HepG2 (cell line): ENCODE results near the gene AFDN. TPM values are rescaled to one million over a fixed set of nuclear protein-coding genes. Genes with fewer than 3 reads are reported as not detected.

Experiments used
- ATAC-seq: fragments of 200-7000 bp; cut with Tn5 transposase; 3 replicates; pipeline ENCODE4 v1.9.1; 2020; ENCODE audit warnings: mild to moderate bottlenecking, moderate library complexity
- BruUV-seq: library from RNA; stranded (reverse); fragments of 400-500 nt; replicated peaks from 2 replicates; lab custom pipeline; 2021; lab: Mats Ljungman, UMichigan
- CTCF ChIA-PET: fragments of 300-600 bp; formaldehyde crosslinking; extraction: SDS; loops from one replicate; lab custom pipeline; 2021; ENCODE audit warnings: low total read pairs, inconsistent platforms, low intra/inter-chr PET ratio; lab: Yijun Ruan, JAX
- POLR2A ChIA-PET: fragments of 350-600 bp; sonication (Branson Sonifier 250); formaldehyde crosslinking; loops from one replicate; lab custom pipeline; 2020; ENCODE audit warnings: antibody characterized with exemption, inconsistent platforms; lab: Yijun Ruan, JAX
- DNase-seq: peaks from one replicate; pipeline ENCODE4 v3.0.0-alpha.2; 2015; ENCODE audit warnings: low spot score
- FAIRE-seq: peaks from 3 replicates; lab custom pipeline; 2011; peaks lifted over from hg19 to GRCh38; lab: Jason Lieb, UNC
- H2AFZ ChIP-seq: one replicate; pipeline ENCODE4 v1.6.1; 2011; ENCODE audit warnings: low read length, inconsistent platforms
- H3K27ac ChIP-seq: fragments of 300-600 bp; 3 replicates; pipeline ENCODE4 v1.8.0; 2011; ENCODE audit warnings: mixed run types, mild to moderate bottlenecking, mixed read lengths, low read length, inconsistent platforms; ENCODE audit not compliant: insufficient read depth; ENCODE audit errors: extremely low read length
- H3K27me3 ChIP-seq, 2 experiments: fragments of 200-600 bp in 1 of 2; 2 replicates in 1 of 2; 3 replicates in 1 of 2; pipeline versions ENCODE4 v1.6.0 to v1.8.0; 2011; ENCODE audit warnings: low read length in 2 of 2, mild to moderate bottlenecking in 2 of 2, moderate library complexity in 2 of 2, inconsistent platforms in 1 of 2; ENCODE audit not compliant: insufficient read depth in 2 of 2, control insufficient read depth in 1 of 2
- H3K36me3 ChIP-seq, 2 experiments: fragments of 200-600 bp in 1 of 2; replicated peaks in 1 of 2; 2 replicates in 1 of 2; 3 replicates in 1 of 2; pipeline versions ENCODE4 v1.5.1 to v1.8.0; 2011; ENCODE audit warnings: low read length in 2 of 2, inconsistent platforms in 1 of 2; ENCODE audit not compliant: insufficient read depth in 2 of 2, control insufficient read depth in 1 of 2
- H3K4me1 ChIP-seq: 2 replicates; pipeline ENCODE4 v1.5.1; 2012; ENCODE audit warnings: low read length, inconsistent platforms; ENCODE audit not compliant: insufficient read depth
- H3K4me2 ChIP-seq: 2 replicates; pipeline ENCODE4 v1.6.0; 2011; ENCODE audit warnings: low read depth, low read length, inconsistent platforms
- H3K4me3 ChIP-seq, 3 experiments: fragments of 200-600 bp in 1 of 3; sonication (generic), shearing (Covaris generic) in 1 of 3; replicated peaks in 1 of 3; 2 replicates each; pipeline ENCODE4 v1.5.1; 2011 to 2016; ENCODE audit warnings: low read length in 3 of 3, inconsistent platforms in 2 of 3, low read depth in 2 of 3, mild to moderate bottlenecking in 2 of 3, control low read depth in 1 of 3, mixed read lengths in 1 of 3; ENCODE audit not compliant: insufficient read depth in 1 of 3
- H3K79me2 ChIP-seq: one replicate; pipeline ENCODE4 v1.6.1; 2011; ENCODE audit warnings: low read length, inconsistent platforms; ENCODE audit not compliant: insufficient read depth
- H3K9ac ChIP-seq: 2 replicates; pipeline ENCODE4 v1.6.0; 2011; ENCODE audit warnings: mild to moderate bottlenecking, low read depth, low read length, inconsistent platforms; ENCODE audit not compliant: insufficient read depth
- H3K9me3 ChIP-seq: 2 replicates; pipeline ENCODE4 v1.5.1; 2012; ENCODE audit warnings: mild to moderate bottlenecking, low read length
- H4K20me1 ChIP-seq: 2 replicates; pipeline ENCODE4 v1.6.0; 2011; ENCODE audit warnings: inconsistent platforms, mild to moderate bottlenecking, low read length, moderate library complexity; ENCODE audit not compliant: insufficient read depth
- ADNP ChIP-seq: sonication (generic); formaldehyde crosslinking; IDR thresholded peaks from 2 replicates; pipeline ENCODE4 v1.4.0; 2020; ENCODE audit warnings: missing genetic modification reagents
- CHD4 ChIP-seq: fragments of 200-600 bp; sonication (generic); IDR thresholded peaks from 2 replicates; pipeline ENCODE4 v1.7.0; 2017; ENCODE audit warnings: mild to moderate bottlenecking, low read length, borderline replicate concordance
- CREB1 ChIP-seq, 2 experiments: fragments of 450-650 bp in 1 of 2; IDR thresholded peaks; 2 replicates each; pipeline ENCODE4 v1.6.1; 2016 to 2017; ENCODE audit warnings: control low read depth in 1 of 2, mild to moderate bottlenecking in 1 of 2, missing compliant biosample characterization in 1 of 2, missing genetic modification characterization in 1 of 2
- ERF ChIP-seq: IDR thresholded peaks from 2 replicates; pipeline ENCODE4 v1.6.1; 2018; ENCODE audit warnings: missing biosample characterization, missing genetic modification reagents
- FOXO1 ChIP-seq: sonication (generic); formaldehyde crosslinking; IDR thresholded peaks from 2 replicates; pipeline ENCODE4 v1.4.0; 2020; ENCODE audit warnings: missing genetic modification reagents
- MAZ ChIP-seq, 2 experiments: sonication (generic) in 1 of 2; formaldehyde crosslinking in 1 of 2; IDR thresholded peaks; 2 replicates each; pipeline versions ENCODE4 v1.5.0 to v1.6.1; 2012 to 2020; ENCODE audit warnings: low read depth in 2 of 2, mild to moderate bottlenecking in 2 of 2, borderline replicate concordance in 1 of 2, improper control_type of control experiment in 1 of 2, low read length in 1 of 2, missing genetic modification reagents in 1 of 2, moderate library complexity in 1 of 2
- SNAI1 ChIP-seq: sonication (generic); formaldehyde crosslinking; IDR thresholded peaks from 2 replicates; pipeline ENCODE4 v1.5.0; 2020; ENCODE audit warnings: mild to moderate bottlenecking, missing genetic modification reagents, borderline replicate concordance
- ZNF644 ChIP-seq: IDR thresholded peaks from 2 replicates; pipeline ENCODE4 v1.6.1; 2016; ENCODE audit warnings: low read depth
- ZNF883 ChIP-seq: sonication (generic); formaldehyde crosslinking; IDR thresholded peaks from 2 replicates; pipeline ENCODE4 v1.5.1; 2020; ENCODE audit warnings: mild to moderate bottlenecking, missing genetic modification reagents; ENCODE audit errors: not compliant biosample characterization
- WGBS: methylation state at CpG from one replicate; pipeline ENCODE4 v1.1.6; 2017; ENCODE audit warnings: low lambda C conversion rate; 5-methylcytosine and 5-hydroxymethylcytosine counted together
- in situ Hi-C: cut with HindIII; loops from 2 replicates; pipeline ENCODE4 v1.10.0; 2017; ENCODE audit warnings: low pct_unique_long_range_greater_than_20kb; ENCODE audit not compliant: extremely low pct_ligation_motif_present
- intact Hi-C: fragments of 100-400 bp; cut with micrococcal nuclease; formaldehyde crosslinking; loops from one replicate; pipeline ENCODE4 v1.10.0; 2022; ENCODE audit not compliant: unreplicated experiment
- polyA plus RNA-seq, 8 experiments: library from polyadenylated mRNA; depleted of rRNA in 3 of 8; stranded (reverse) in 7 of 8; unstranded in 1 of 8; fragments of >200 nt; fragmentation: Illumina TruSeq in 4 of 8; extraction: Trizol in 4 of 8; gene quantifications; 2 replicates each; pipeline versions ENCODE4 v1.2.1 to v1.2.3, GENCODE V29; 2011 to 2016; ENCODE audit warnings: low read depth in 4 of 8, missing spikeins in 1 of 8, mixed read lengths in 1 of 8; ENCODE audit not compliant: insufficient read depth in 1 of 8
- total RNA-seq, 5 experiments: library from RNA; depleted of rRNA; stranded (reverse); fragments of >200 nt; fragmentation: Illumina TruSeq; extraction: Trizol; gene quantifications; 2 replicates each; pipeline ENCODE4 v1.2.3, GENCODE V29; 2016; ENCODE audit warnings: low read depth in 1 of 5
- TF ChIP-seq, protein P1 (sequence below): sonication (generic); formaldehyde crosslinking; IDR thresholded peaks from 2 replicates; pipeline ENCODE4 v1.4.0; 2020; ENCODE audit warnings: low read depth, missing genetic modification reagents
- TF ChIP-seq, protein P2 (sequence below): sonication (generic); formaldehyde crosslinking; IDR thresholded peaks from 2 replicates; pipeline ENCODE4 v1.4.0; 2020; ENCODE audit warnings: missing genetic modification reagents
- TF ChIP-seq, protein P3 (sequence below): sonication (generic); formaldehyde crosslinking; IDR thresholded peaks from 2 replicates; pipeline ENCODE4 v1.4.0; 2020; ENCODE audit warnings: missing genetic modification reagents, borderline replicate concordance

Gene AFDN
- total and polyA plus RNA-seq, 2 of the 13 experiments (the other 11 are each of a cell fraction or from before 2014, with no cell fraction given), result 136 to 151 TPM

DNA sequence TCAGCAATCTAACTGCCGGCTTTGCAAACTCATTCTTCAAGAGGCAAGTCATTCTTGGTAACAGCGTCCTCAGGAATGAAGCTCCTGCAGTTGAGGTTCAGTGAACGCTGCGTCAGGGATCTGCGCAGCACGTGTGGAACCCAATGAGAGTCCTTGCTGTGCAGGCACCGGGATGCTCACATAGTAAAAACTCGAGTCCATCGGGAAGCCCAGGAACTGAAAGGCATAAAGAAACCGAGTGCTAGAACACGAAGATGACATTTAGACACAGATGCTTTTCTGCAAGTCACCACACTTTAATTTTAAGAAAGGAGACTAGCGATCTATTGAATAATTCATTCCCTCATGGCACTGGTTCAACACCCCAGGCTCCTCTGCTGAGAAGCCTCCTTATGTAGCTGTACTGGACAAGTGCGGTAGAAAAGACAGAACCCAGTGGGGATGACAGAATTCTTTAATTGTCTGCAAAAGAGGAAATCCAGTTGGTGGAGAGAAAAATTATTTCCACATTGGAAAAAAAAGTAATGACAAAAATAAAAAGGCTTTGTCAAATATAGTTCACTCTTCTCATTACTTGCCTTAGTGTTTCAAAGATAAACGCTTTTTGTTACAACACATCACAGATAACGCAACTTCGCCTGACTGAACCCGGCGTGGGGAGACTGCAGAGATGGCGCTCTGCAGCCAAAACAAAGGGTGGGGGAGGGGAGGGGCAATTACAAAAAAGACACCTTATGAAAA, 1.9 kb upstream of the AFDN start:
- H2AFZ ChIP-seq, result no peak overlapping the region
- H3K4me3 ChIP-seq, result peak overlapping the region in 1 of 3 experiments; percentile 100; a peak in 2 of 6 replicates
- no peak overlapping the region for H3K27ac ChIP-seq
- H3K27me3 ChIP-seq, result no peaks in the 10 kb centered on the region; a peak in 1 of 5 replicates
- peaks cover 20% of the 10 kb centered on the region for H4K20me1 ChIP-seq
- in situ Hi-C loops, result no loop called here
- no peak for ATAC-seq
- peaks cover 26% of the 10 kb centered on the region for H3K4me1 ChIP-seq
- 88% methylated on average over 19 of the region's 19 CpGs for WGBS
- H3K9ac ChIP-seq, result no peak overlapping the region
- intact Hi-C loops, result loop anchor here (5.0 kb wide), 4 partner anchors 62 to 322 kb away; no protein-coding TSS in a partner anchor
- H3K79me2 ChIP-seq, result peaks cover 27% of the 10 kb centered on the region
- ChIA-PET POLR2A (interaction anchor here (0.9 to 1.0 kb wide), 2 partner anchors 63 to 141 kb away, joined by 3 read pairs; no protein-coding TSS in a partner anchor), CTCF (no interaction called here)
- no peak for DNase-seq
- peak overlapping the region; percentile 84; the same call in 1 of the 2 replicates for H3K4me2 ChIP-seq
- FAIRE-seq, result no peak
- peaks cover 0 to 10% of the 10 kb centered on the region in 2 experiments; a peak in 2 of 5 replicates for H3K36me3 ChIP-seq
- no peaks in the 10 kb centered on the region for H3K9me3 ChIP-seq
- BruUV-seq, result no TSS peak
- TF ChIP-seq ZNF883 (no peak), ERF (CRISPR knock-in tag) (no peak), SNAI1 (CRISPR knock-in tag) (no peak), CHD4 (no peak), CREB1 (IDR thresholded peaks at IDR 0.05) (no peak), CREB1 (CRISPR knock-in tag; IDR thresholded peaks at IDR 0.05) (peak; percentile 18; the same call in 1 of the 2 replicates), MAZ (IDR thresholded peaks at IDR 0.05; ENCODE audit: borderline replicate concordance, low read depth, low read length) (no peak), MAZ (CRISPR knock-in tag; IDR thresholded peaks at IDR 0.05; ENCODE audit: low read depth) (no peak), FOXO1 (CRISPR knock-in tag) (no peak), ADNP (CRISPR knock-in tag) (no peak), ZNF644 (no peak)
- TF ChIP-seq, protein P1, sequence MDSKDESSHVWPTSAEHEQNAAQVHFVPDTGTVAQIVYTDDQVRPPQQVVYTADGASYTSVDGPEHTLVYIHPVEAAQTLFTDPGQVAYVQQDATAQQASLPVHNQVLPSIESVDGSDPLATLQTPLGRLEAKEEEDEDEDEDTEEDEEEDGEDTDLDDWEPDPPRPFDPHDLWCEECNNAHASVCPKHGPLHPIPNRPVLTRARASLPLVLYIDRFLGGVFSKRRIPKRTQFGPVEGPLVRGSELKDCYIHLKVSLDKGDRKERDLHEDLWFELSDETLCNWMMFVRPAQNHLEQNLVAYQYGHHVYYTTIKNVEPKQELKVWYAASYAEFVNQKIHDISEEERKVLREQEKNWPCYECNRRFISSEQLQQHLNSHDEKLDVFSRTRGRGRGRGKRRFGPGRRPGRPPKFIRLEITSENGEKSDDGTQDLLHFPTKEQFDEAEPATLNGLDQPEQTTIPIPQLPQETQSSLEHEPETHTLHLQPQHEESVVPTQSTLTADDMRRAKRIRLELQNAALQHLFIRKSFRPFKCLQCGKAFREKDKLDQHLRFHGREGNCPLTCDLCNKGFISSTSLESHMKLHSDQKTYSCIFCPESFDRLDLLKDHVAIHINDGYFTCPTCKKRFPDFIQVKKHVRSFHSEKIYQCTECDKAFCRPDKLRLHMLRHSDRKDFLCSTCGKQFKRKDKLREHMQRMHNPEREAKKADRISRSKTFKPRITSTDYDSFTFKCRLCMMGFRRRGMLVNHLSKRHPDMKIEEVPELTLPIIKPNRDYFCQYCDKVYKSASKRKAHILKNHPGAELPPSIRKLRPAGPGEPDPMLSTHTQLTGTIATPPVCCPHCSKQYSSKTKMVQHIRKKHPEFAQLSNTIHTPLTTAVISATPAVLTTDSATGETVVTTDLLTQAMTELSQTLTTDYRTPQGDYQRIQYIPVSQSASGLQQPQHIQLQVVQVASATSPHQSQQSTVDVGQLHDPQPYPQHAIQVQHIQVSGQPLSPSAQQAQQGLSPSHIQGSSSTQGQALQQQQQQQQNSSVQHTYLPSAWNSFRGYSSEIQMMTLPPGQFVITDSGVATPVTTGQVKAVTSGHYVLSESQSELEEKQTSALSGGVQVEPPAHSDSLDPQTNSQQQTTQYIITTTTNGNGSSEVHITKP (CRISPR knock-in tag), result no peak
- TF ChIP-seq, protein P2, sequence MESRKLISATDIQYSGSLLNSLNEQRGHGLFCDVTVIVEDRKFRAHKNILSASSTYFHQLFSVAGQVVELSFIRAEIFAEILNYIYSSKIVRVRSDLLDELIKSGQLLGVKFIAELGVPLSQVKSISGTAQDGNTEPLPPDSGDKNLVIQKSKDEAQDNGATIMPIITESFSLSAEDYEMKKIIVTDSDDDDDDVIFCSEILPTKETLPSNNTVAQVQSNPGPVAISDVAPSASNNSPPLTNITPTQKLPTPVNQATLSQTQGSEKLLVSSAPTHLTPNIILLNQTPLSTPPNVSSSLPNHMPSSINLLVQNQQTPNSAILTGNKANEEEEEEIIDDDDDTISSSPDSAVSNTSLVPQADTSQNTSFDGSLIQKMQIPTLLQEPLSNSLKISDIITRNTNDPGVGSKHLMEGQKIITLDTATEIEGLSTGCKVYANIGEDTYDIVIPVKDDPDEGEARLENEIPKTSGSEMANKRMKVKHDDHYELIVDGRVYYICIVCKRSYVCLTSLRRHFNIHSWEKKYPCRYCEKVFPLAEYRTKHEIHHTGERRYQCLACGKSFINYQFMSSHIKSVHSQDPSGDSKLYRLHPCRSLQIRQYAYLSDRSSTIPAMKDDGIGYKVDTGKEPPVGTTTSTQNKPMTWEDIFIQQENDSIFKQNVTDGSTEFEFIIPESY (CRISPR knock-in tag), result peak; percentile 94
- TF ChIP-seq, protein P3, sequence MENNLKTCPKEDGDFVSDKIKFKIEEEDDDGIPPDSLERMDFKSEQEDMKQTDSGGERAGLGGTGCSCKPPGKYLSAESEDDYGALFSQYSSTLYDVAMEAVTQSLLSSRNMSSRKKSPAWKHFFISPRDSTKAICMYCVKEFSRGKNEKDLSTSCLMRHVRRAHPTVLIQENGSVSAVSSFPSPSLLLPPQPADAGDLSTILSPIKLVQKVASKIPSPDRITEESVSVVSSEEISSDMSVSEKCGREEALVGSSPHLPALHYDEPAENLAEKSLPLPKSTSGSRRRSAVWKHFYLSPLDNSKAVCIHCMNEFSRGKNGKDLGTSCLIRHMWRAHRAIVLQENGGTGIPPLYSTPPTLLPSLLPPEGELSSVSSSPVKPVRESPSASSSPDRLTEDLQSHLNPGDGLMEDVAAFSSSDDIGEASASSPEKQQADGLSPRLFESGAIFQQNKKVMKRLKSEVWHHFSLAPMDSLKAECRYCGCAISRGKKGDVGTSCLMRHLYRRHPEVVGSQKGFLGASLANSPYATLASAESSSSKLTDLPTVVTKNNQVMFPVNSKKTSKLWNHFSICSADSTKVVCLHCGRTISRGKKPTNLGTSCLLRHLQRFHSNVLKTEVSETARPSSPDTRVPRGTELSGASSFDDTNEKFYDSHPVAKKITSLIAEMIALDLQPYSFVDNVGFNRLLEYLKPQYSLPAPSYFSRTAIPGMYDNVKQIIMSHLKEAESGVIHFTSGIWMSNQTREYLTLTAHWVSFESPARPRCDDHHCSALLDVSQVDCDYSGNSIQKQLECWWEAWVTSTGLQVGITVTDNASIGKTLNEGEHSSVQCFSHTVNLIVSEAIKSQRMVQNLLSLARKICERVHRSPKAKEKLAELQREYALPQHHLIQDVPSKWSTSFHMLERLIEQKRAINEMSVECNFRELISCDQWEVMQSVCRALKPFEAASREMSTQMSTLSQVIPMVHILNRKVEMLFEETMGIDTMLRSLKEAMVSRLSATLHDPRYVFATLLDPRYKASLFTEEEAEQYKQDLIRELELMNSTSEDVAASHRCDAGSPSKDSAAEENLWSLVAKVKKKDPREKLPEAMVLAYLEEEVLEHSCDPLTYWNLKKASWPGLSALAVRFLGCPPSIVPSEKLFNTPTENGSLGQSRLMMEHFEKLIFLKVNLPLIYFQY, result peak; percentile 10; the same call in 1 of the 2 replicates
